Neural cell (in vitro differentiated cells): ENCODE results near the gene POLE. TPM values are rescaled to one million over a fixed set of nuclear protein-coding genes. Genes with fewer than 3 reads are reported as not detected.

Source experiments
- H2AFZ ChIP-seq: fragments of 200-600, 300-800 bp; sonication (generic), shearing (Covaris generic); 2 replicates; pipeline ENCODE4 v1.6.0; 2014; ENCODE audit warnings: low read depth, mild to moderate bottlenecking, antibody characterized with exemption, low read length, moderate library complexity
- H3F3A ChIP-seq: fragments of 200-600 bp; shearing (Covaris generic); 2 replicates; pipeline ENCODE4 v1.6.1; 2016; ENCODE audit warnings: mild to moderate bottlenecking, moderate library complexity, mixed read lengths, antibody characterized with exemption, low read length; ENCODE audit not compliant: insufficient read depth, poor library complexity, severe bottlenecking
- H3K27ac ChIP-seq: fragments of 200-600, 300-800 bp; sonication (generic), shearing (Covaris generic); 2 replicates; pipeline ENCODE4 v1.5.1; 2014; ENCODE audit warnings: mild to moderate bottlenecking, low read length, moderate library complexity
- H3K27me3 ChIP-seq: fragments of 300-800, 200-600 bp; sonication (generic), shearing (Covaris generic); 2 replicates; pipeline ENCODE4 v1.6.0; 2014; ENCODE audit warnings: mild to moderate bottlenecking, low read depth, low read length, moderate library complexity; ENCODE audit not compliant: insufficient read depth
- H3K36me3 ChIP-seq: fragments of 300-800, 200-600 bp; sonication (generic), shearing (Covaris generic); 2 replicates; pipeline ENCODE4 v1.5.1; 2014; ENCODE audit warnings: mild to moderate bottlenecking, antibody characterized with exemption, low read length, moderate library complexity; ENCODE audit not compliant: insufficient read depth
- H3K4me2 ChIP-seq: fragments of 300-800, 200-600 bp; sonication (generic), shearing (Covaris generic); 2 replicates; pipeline ENCODE4 v1.6.0; 2014; ENCODE audit warnings: mild to moderate bottlenecking, low read length
- H3K4me3 ChIP-seq: fragments of 300-800, 200-600 bp; sonication (generic), shearing (Covaris generic); 2 replicates; pipeline ENCODE4 v1.5.1; 2014; ENCODE audit warnings: mild to moderate bottlenecking, low read length, moderate library complexity
- H3K79me2 ChIP-seq: fragments of 200-600 bp; shearing (Covaris generic); replicated peaks from 2 replicates; pipeline ENCODE4 v1.6.0; 2014; ENCODE audit warnings: mild to moderate bottlenecking, low read length, moderate library complexity; ENCODE audit not compliant: insufficient read depth
- H3K9ac ChIP-seq: fragments of 300-800, 200-600 bp; sonication (generic), shearing (Covaris generic); 2 replicates; pipeline ENCODE4 v1.6.1; 2016; ENCODE audit warnings: mild to moderate bottlenecking, low read length, mixed read lengths
- H3K9me2 ChIP-seq: fragments of 200-600 bp; shearing (Covaris generic); 2 replicates; pipeline ENCODE4 v1.6.1; 2016; ENCODE audit warnings: mild to moderate bottlenecking, low read length, mixed read lengths; ENCODE audit not compliant: insufficient read depth
- H3K9me3 ChIP-seq: fragments of 200-600, 300-800 bp; sonication (generic), shearing (Covaris generic); 2 replicates; pipeline ENCODE4 v1.6.1; 2016; ENCODE audit warnings: mild to moderate bottlenecking, mixed run types, low read length, moderate library complexity, mixed read lengths
- H4K20me1 ChIP-seq: fragments of 200-600 bp; shearing (Covaris generic); 2 replicates; pipeline ENCODE4 v1.6.1; 2016; ENCODE audit warnings: mild to moderate bottlenecking, mixed run types; ENCODE audit not compliant: insufficient read depth
- CTCF ChIP-seq: fragments of 450-650 bp; IDR thresholded peaks from 2 replicates; pipeline ENCODE4 v1.5.1; 2014; ENCODE audit warnings: antibody characterized with exemption, mild to moderate bottlenecking, moderate library complexity; ENCODE audit not compliant: poor library complexity, severe bottlenecking
- EP300 ChIP-seq: fragments of 450-650 bp; conservative IDR thresholded peaks from 2 replicates; pipeline ENCODE4 v1.6.1; 2014; ENCODE audit warnings: antibody characterized with exemption, mild to moderate bottlenecking, moderate library complexity; ENCODE audit not compliant: poor library complexity, severe bottlenecking
- EZH2 ChIP-seq: fragments of 200-600, 300-800 bp; shearing (Covaris generic), sonication (generic); IDR thresholded peaks from 2 replicates; pipeline ENCODE4 v1.6.1; 2014; ENCODE audit warnings: antibody characterized with exemption, low read length, borderline replicate concordance, mild to moderate bottlenecking; ENCODE audit not compliant: insufficient read depth, poor library complexity, severe bottlenecking
- MXI1 ChIP-seq: fragments of 450-650 bp; conservative IDR thresholded peaks from 2 replicates; pipeline ENCODE4 v1.6.1; 2014; ENCODE audit warnings: antibody characterized with exemption, mild to moderate bottlenecking; ENCODE audit not compliant: poor library complexity, severe bottlenecking
- POLR2AphosphoS5 ChIP-seq: IDR thresholded peaks from 2 replicates; pipeline ENCODE4 v1.6.1; 2012
- RAD21 ChIP-seq: fragments of 450-650 bp; conservative IDR thresholded peaks from 2 replicates; pipeline ENCODE4 v1.6.1; 2014; ENCODE audit warnings: antibody characterized with exemption, mild to moderate bottlenecking, moderate library complexity
- REST ChIP-seq: IDR thresholded peaks from 2 replicates; pipeline ENCODE4 v1.6.1; 2012; ENCODE audit warnings: borderline replicate concordance
- SMC3 ChIP-seq: fragments of 450-650 bp; conservative IDR thresholded peaks from 2 replicates; pipeline ENCODE4 v1.6.1; 2014; ENCODE audit warnings: antibody characterized with exemption, mild to moderate bottlenecking, moderate library complexity; ENCODE audit not compliant: poor library complexity
- TAF1 ChIP-seq: IDR thresholded peaks from 2 replicates; pipeline ENCODE4 v1.6.1; 2012; ENCODE audit warnings: low read depth
- polyA plus RNA-seq: library from polyadenylated mRNA; depleted of rRNA; stranded (reverse); fragments of >200 nt; gene quantifications from 2 replicates; pipeline ENCODE4 v1.2.3, GENCODE V29; 2014

The POLE gene
- polyA plus RNA-seq, 1 donor from 2014 or later: 8.5 TPM

- H3K36me3 ChIP-seq: no peaks in the 10 kb centered on the region
- no peaks in the 10 kb centered on the region for H3K9me2 ChIP-seq
- no peaks in the 10 kb centered on the region for H3K9me3 ChIP-seq
- H3K79me2 ChIP-seq: no peaks in the 10 kb centered on the region
- H3K9ac ChIP-seq: no peak overlapping the region
- H3K27me3 ChIP-seq: no peaks in the 10 kb centered on the region
- no peaks in the 10 kb centered on the region for H3F3A ChIP-seq
- no peak overlapping the region for H3K27ac ChIP-seq
- H3K4me3 ChIP-seq: no peak overlapping the region
- H2AFZ ChIP-seq: no peak overlapping the region
- TF ChIP-seq REST (no peak), CTCF (no peak), TAF1 (no peak), MXI1 (no peak), EZH2 (no peak), RAD21 (no peak), SMC3 (no peak), EP300 (no peak), POLR2AphosphoS5 (no peak)
- no peak overlapping the region for H3K4me2 ChIP-seq
- H4K20me1 ChIP-seq: no peaks in the 10 kb centered on the region
Measured at GRCh38 chr12:132728502-132728901, 41.4 kb upstream of the POLE start.

GRCh38 chr12:132727091-132727794, 40.1 kb upstream of the POLE start:
- Histone ChIP-seq H3K79me2 (no peaks in the 10 kb centered on the region), H3F3A (no peaks in the 10 kb centered on the region), H3K27me3 (no peaks in the 10 kb centered on the region), H2AFZ (no peak overlapping the region), H3K9me3 (no peaks in the 10 kb centered on the region), H3K4me3 (no peak overlapping the region), H3K9ac (no peak overlapping the region), H3K36me3 (no peaks in the 10 kb centered on the region), H4K20me1 (no peaks in the 10 kb centered on the region), H3K27ac (no peak overlapping the region), H3K9me2 (no peaks in the 10 kb centered on the region), H3K4me2 (no peak overlapping the region)
- TF ChIP-seq EZH2 (no peak), REST (no peak), TAF1 (no peak), RAD21 (no peak), MXI1 (no peak), SMC3 (no peak), CTCF (no peak), POLR2AphosphoS5 (no peak), EP300 (no peak)
